Memory B cell (primary cell): ENCODE data around the gene TMED3.

Experiments
- ATAC-seq: fragments of 150-1000 bp; cut with Tn5 transposase; 2 replicates; pipeline ENCODE4 v1.10.0; 2021; ENCODE audit warnings: low read depth, mild to moderate bottlenecking, moderate library complexity
- DNase-seq, 2 donors: peaks; one replicate each; pipeline ENCODE4 v3.0.0; 2022; ENCODE audit warnings: low spot score in 2 of 2
- H3K27ac Mint-ChIP-seq: one replicate; pipeline ENCODE4 v1.8.0; 2022; ENCODE audit warnings: mild to moderate bottlenecking, moderate library complexity, mixed read lengths
- H3K27me3 Mint-ChIP-seq: one replicate; pipeline ENCODE4 v1.8.0; 2022; ENCODE audit warnings: mixed read lengths
- H3K36me3 Mint-ChIP-seq: one replicate; pipeline ENCODE4 v1.8.0; 2022; ENCODE audit warnings: mild to moderate bottlenecking, mixed read lengths
- H3K4me1 Mint-ChIP-seq: one replicate; pipeline ENCODE4 v1.8.0; 2022; ENCODE audit warnings: mixed read lengths
- H3K4me3 Mint-ChIP-seq: one replicate; pipeline ENCODE4 v1.8.0; 2022; ENCODE audit warnings: mild to moderate bottlenecking, moderate library complexity, mixed read lengths
- H3K9me3 Mint-ChIP-seq: one replicate; pipeline ENCODE4 v1.8.0; 2022; ENCODE audit warnings: mixed read lengths

Gene TMED3

GRCh38 chr15:79310985-79311900 lies at the start of gene TMED3:
Gene TMED3 (plus strand): TSS chr15:79311112. CDS start chr15:79311250, 138 bp downstream.
- ATAC-seq (peak; percentile 94), DNase-seq (peak; percentile 72)
- Mint-ChIP-seq H3K27me3 (no peaks in the 10 kb centered on the region), H3K4me1 (peaks cover 29% of the 10 kb centered on the region), H3K36me3 (peaks cover 18% of the 10 kb centered on the region), H3K4me3 (peak within 1 kb of the TSS; percentile 94), H3K9me3 (no peaks in the 10 kb centered on the region), H3K27ac (peak within 1 kb of the TSS; percentile 63)

DNA sequence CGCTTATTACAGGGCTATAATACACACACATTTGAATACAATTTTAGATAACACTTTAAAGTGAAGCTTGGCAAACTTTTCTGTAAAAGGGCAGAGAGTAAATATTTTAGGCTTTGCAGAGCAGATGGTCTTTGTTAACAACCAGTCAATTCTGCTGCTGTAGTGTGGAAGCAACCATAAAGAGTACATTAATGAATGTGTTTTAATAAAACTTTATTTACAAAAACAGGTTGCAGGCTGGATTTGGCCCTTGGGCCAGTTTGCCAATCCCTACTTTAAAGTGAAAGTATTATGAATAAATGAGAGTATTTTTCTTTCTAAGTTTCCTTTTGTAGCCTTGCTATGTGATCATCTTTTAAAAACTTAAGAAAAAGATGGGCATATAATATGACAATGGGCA lies 49.1 kb upstream of the TMED3 start:
- H3K4me1 Mint-ChIP-seq: no peaks in the 10 kb centered on the region
- ATAC-seq (no peak), DNase-seq (no peak)
- no peaks in the 10 kb centered on the region for H3K36me3 Mint-ChIP-seq
- H3K27ac Mint-ChIP-seq: no peak overlapping the region
- H3K9me3 Mint-ChIP-seq: peaks cover 2% of the 10 kb centered on the region
- H3K4me3 Mint-ChIP-seq: no peak overlapping the region
- H3K27me3 Mint-ChIP-seq: peaks cover 19% of the 10 kb centered on the region

GRCh38 chr15:79265167-79265566 lies 45.7 kb upstream of the TMED3 start:
- H3K36me3 Mint-ChIP-seq: no peaks in the 10 kb centered on the region
- DNase-seq (no peak), ATAC-seq (no peak)
- H3K27me3 Mint-ChIP-seq: peaks cover 12% of the 10 kb centered on the region
- no peak overlapping the region for H3K27ac Mint-ChIP-seq
- no peaks in the 10 kb centered on the region for H3K9me3 Mint-ChIP-seq
- H3K4me1 Mint-ChIP-seq: no peaks in the 10 kb centered on the region
- H3K4me3 Mint-ChIP-seq: no peak overlapping the region

DNA sequence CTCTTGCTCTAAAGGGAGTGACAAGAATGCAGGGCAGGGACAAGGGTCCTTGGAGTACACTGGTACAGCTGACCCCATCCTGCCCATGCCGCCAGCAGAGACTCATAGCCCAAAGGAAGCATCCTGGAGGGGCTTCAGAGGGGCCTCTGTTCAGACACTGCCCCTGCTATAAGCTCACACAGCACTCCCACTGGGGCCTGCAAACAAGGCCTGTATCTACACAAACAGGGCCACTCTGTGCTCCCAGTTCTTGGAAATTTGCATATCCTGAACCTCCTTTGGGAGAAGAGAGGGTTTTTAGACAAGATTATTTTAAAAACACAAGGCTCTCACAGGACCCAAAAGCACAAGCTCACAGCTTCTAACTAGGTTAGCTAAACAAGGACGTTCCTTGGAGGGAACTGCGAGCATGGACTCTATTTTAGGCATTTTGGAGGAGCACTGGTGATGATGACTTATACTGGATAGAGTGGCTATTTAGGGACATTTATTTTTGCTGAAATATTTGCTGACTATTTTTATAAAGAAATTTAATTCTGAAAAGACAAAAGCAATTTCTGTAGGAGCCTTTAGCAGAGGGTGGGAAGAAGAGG lies 44.8 kb upstream of the TMED3 start:
- no peak for ATAC-seq
- no peak for DNase-seq
- Mint-ChIP-seq H3K4me1 (no peaks in the 10 kb centered on the region), H3K4me3 (no peak overlapping the region), H3K36me3 (no peaks in the 10 kb centered on the region), H3K27ac (no peak overlapping the region), H3K27me3 (peaks cover 7% of the 10 kb centered on the region), H3K9me3 (no peaks in the 10 kb centered on the region)

DNA sequence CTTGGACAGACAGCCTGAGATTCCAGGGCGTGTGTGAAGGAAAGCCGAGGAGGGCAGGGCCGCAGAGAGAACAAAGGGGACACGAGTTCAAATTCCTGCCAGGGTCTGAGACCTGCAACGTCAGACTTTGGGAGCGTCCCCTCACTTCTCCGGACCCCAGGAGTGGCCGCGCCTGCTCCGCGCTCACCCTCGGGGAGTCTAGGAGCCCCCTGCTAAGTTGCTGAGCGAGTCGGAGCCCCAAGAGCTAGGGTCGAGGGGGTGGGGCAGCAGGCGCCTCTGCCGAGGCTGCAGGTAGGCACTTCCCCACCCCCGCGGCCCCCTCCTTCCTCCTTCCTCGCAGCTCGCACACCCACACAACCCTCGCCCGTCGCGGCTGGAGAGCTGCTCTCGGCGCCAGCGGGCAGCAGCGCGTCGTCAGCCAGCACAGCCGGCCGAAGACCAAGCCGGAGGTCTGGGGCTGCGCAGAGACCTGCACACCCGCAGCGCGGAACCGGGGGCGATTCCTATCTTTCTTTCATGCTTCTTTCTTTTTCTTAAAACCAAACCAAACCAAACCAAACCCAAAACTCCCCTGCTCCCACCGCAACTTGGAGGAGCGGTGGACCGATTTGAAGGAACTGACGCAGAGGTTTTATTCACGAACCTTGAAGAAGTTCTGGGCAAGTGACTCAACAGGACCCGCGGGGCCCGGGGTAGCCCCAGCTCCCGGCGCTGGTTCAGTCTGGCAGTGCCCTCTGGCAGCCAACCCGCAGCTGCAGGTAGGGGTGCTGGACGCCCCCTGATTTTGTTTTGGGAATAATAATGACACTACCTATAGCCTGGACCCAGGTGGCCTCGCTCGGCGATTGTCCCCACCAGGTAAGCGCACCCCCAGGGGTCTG lies 28.3 kb upstream of the TMED3 start, which contains the start of gene ANKRD34C:
Gene ANKRD34C (plus strand): TSS at position 352 of the 881 bp plus-strand sequence. CDS start 10,563 bp downstream, outside the sequence.
- H3K9me3 Mint-ChIP-seq: peaks cover 9% of the 10 kb centered on the region
- no peaks in the 10 kb centered on the region for H3K36me3 Mint-ChIP-seq
- H3K27ac Mint-ChIP-seq: no peak within 1 kb of the TSS
- no peaks in the 10 kb centered on the region for H3K4me1 Mint-ChIP-seq
- H3K27me3 Mint-ChIP-seq: peaks cover 24% of the 10 kb centered on the region
- H3K4me3 Mint-ChIP-seq: no peak within 1 kb of the TSS
- ATAC-seq (no peak), DNase-seq (no peak)

DNA sequence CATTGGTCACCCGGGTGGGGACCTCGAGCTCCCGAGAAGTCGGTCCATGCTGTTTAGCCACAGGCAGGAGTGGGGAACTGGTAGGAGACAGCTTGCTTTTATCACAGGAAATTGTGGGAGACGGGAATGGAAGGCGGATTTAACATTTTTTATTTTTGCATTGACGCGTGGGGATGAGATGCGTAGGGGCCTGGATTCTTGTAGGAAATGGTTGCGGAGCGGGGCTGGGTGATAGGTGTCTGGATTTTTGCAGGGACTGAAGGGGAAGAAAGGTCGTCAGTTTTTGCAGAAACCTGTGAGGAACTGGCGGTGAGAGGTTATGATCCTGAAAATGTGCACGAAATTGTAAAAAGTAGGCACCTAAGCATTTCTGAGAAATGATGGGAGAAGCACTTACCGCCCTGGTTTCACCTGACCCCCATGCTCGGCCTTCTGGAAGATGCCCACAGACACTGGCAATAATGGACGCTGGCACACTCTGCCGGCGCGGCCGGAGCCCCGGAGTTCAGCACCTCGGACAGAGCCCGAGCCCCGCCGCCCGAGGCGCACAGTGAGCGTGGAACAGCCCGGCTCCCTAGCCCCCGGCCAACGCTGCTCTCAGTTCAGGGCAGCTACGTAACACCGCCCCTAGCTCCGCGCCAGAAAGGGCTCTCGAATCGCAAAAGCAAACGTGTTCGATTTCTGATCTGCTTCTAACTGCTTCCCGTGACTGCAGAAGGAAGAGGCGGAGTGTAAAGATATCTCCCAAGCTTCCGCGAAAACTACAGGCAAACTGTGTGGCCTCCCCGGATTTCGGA lies 27.5 kb upstream of the TMED3 start:
- H3K4me1 Mint-ChIP-seq: no peaks in the 10 kb centered on the region
- peak in 1 of 2 donors; percentile 26 for DNase-seq
- peaks cover 9% of the 10 kb centered on the region for H3K9me3 Mint-ChIP-seq
- no peak overlapping the region for H3K4me3 Mint-ChIP-seq
- H3K27ac Mint-ChIP-seq: no peak overlapping the region
- H3K27me3 Mint-ChIP-seq: peaks cover 28% of the 10 kb centered on the region
- ATAC-seq: no peak
- peaks cover 2% of the 10 kb centered on the region for H3K36me3 Mint-ChIP-seq

- Mint-ChIP-seq H3K4me3 (no peak overlapping the region), H3K4me1 (peaks cover 6% of the 10 kb centered on the region), H3K27ac (no peak overlapping the region), H3K36me3 (peaks cover 2% of the 10 kb centered on the region), H3K9me3 (no peaks in the 10 kb centered on the region), H3K27me3 (peaks cover 22% of the 10 kb centered on the region)
- DNase-seq: no peak
- ATAC-seq: no peak
Observed at GRCh38 chr15:79290642-79291275, 20.2 kb upstream of the TMED3 start.

- ATAC-seq: no peak
- Mint-ChIP-seq H3K4me3 (no peak overlapping the region), H3K9me3 (no peaks in the 10 kb centered on the region), H3K27me3 (peaks cover 18% of the 10 kb centered on the region), H3K27ac (no peak overlapping the region), H3K36me3 (peaks cover 2% of the 10 kb centered on the region), H3K4me1 (peaks cover 10% of the 10 kb centered on the region)
- DNase-seq: no peak
Observed at GRCh38 chr15:79292011-79292410, 18.9 kb upstream of the TMED3 start.

GRCh38 chr15:79294075-79294474 lies 16.8 kb upstream of the TMED3 start:
- no peak overlapping the region for H3K27ac Mint-ChIP-seq
- H3K4me3 Mint-ChIP-seq: no peak overlapping the region
- H3K9me3 Mint-ChIP-seq: no peaks in the 10 kb centered on the region
- ATAC-seq (no peak), DNase-seq (no peak)
- no peaks in the 10 kb centered on the region for H3K36me3 Mint-ChIP-seq
- peaks cover 10% of the 10 kb centered on the region for H3K4me1 Mint-ChIP-seq
- H3K27me3 Mint-ChIP-seq: peaks cover 13% of the 10 kb centered on the region

GRCh38 chr15:79296583-79296982 lies 14.3 kb upstream of the TMED3 start:
- no peak overlapping the region for H3K27ac Mint-ChIP-seq
- ATAC-seq (no peak), DNase-seq (no peak)
- no peak overlapping the region for H3K4me3 Mint-ChIP-seq
- no peaks in the 10 kb centered on the region for H3K9me3 Mint-ChIP-seq
- peaks cover 4% of the 10 kb centered on the region for H3K27me3 Mint-ChIP-seq
- H3K4me1 Mint-ChIP-seq: peaks cover 4% of the 10 kb centered on the region
- H3K36me3 Mint-ChIP-seq: no peaks in the 10 kb centered on the region

- peaks cover 8% of the 10 kb centered on the region for H3K27me3 Mint-ChIP-seq
- peaks cover 3% of the 10 kb centered on the region for H3K4me1 Mint-ChIP-seq
- no peak overlapping the region for H3K27ac Mint-ChIP-seq
- DNase-seq: no peak
- no peak for ATAC-seq
- H3K9me3 Mint-ChIP-seq: no peaks in the 10 kb centered on the region
- H3K36me3 Mint-ChIP-seq: no peaks in the 10 kb centered on the region
- H3K4me3 Mint-ChIP-seq: no peak overlapping the region
Observed at GRCh38 chr15:79299126-79299840, 11.6 kb upstream of the TMED3 start.

DNA sequence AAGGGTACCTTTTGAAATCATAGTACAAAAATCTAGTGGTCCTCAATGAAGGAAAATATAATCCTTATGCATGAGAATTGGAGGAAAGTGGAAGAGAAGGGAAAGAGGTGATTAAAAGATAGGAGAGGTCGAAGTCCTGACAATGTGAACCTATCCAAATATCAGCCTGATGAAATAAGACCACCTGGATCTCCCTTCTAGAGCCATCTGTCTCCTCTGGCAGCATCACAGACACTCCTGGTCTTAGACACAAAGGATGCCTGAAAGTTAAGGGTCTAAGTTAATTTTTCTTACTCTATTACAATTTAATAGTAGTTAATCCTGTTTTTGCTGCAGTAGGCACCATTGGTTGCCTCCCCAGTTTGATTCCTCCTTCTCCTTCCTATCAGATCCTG lies 11.1 kb upstream of the TMED3 start:
- Mint-ChIP-seq H3K27me3 (peaks cover 12% of the 10 kb centered on the region), H3K36me3 (no peaks in the 10 kb centered on the region), H3K27ac (no peak overlapping the region), H3K4me1 (peaks cover 3% of the 10 kb centered on the region), H3K9me3 (no peaks in the 10 kb centered on the region), H3K4me3 (no peak overlapping the region)
- DNase-seq (no peak), ATAC-seq (no peak)
